GM04504 (cell line): ENCODE results near the gene RPS16.

Experiments
- DNase-seq: peaks from one replicate; pipeline ENCODE4 v3.0.0-alpha.2; 2012; ENCODE audit warnings: low read depth

The RPS16 gene

DNA sequence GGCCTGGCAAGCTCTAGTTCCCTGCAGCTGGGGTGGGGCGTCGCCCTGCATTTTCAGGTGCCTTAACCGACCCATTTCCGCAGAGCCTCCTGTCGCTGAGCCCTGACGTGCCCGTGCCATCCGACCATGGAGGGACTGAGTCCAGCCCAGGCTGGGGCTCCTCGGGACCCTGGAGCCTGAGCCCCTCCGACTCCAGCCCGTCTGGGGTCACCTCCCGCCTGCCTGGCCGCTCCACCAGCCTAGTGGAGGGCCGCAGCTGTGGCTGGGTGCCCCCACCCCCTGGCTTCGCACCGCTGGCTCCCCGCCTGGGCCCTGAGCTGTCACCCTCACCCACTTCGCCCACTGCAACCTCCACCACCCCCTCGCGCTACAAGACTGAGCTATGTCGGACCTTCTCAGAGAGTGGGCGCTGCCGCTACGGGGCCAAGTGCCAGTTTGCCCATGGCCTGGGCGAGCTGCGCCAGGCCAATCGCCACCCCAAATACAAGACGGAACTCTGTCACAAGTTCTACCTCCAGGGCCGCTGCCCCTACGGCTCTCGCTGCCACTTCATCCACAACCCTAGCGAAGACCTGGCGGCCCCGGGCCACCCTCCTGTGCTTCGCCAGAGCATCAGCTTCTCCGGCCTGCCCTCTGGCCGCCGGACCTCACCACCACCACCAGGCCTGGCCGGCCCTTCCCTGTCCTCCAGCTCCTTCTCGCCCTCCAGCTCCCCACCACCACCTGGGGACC is 27.9 kb downstream of the RPS16 start:
- DNase-seq = no peak

DNA sequence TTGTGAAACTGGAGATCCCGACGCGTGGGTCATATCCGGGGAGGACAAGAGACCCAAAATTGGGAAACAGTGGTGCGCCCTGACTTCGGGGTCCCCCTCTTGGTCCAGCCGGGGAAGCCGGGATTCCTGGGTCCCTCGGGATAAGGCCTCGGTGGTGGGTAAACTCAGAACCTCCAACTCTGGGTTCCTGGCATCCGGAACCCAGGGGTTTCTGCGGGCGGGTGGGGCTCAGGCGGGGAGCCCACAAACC is 28.4 kb downstream of the RPS16 start:
- no peak for DNase-seq

GRCh38 chr19:39406656-39407409 is 28.9 kb downstream of the RPS16 start, which contains the start of gene ZFP36:
TSS of gene ZFP36 (plus strand) at chr19:39406847. CDS start at chr19:39406905, 58 bp downstream.
- peak; percentile 76 for DNase-seq

DNA sequence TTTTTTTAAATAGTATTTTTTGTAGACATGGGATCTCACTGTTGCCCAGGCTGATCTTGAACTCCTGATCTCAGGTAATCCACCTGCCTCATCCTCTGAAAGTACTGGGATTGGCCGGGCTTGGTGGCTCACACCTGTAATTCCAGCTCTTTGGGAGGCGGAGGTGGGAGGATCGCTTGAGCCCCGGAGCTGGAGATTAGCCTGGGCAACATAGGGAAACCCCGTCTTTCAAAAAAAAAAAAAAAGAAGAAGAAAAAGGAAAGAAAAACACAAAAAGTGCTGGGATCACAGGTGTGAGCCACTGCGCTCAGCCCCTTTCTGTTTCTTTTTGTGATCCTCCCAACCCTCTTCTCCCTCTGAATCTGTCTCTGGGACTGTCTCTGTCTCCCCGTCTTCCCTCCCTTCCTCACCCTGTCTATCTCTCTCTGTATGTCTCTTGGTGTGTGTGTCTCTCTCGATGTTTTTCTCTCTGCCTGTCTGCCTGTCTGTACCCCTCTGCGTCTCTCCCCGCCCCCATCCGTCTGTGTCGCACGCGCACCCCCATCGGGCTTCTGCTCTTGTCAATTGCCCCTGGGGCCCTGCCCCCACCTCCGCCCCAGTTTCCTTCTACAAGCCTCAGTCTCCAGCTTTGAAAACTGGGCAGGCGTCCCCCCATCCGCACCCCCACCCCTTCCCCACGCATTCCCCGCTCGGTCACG is 29.6 kb downstream of the RPS16 start:
- no peak for DNase-seq

DNA sequence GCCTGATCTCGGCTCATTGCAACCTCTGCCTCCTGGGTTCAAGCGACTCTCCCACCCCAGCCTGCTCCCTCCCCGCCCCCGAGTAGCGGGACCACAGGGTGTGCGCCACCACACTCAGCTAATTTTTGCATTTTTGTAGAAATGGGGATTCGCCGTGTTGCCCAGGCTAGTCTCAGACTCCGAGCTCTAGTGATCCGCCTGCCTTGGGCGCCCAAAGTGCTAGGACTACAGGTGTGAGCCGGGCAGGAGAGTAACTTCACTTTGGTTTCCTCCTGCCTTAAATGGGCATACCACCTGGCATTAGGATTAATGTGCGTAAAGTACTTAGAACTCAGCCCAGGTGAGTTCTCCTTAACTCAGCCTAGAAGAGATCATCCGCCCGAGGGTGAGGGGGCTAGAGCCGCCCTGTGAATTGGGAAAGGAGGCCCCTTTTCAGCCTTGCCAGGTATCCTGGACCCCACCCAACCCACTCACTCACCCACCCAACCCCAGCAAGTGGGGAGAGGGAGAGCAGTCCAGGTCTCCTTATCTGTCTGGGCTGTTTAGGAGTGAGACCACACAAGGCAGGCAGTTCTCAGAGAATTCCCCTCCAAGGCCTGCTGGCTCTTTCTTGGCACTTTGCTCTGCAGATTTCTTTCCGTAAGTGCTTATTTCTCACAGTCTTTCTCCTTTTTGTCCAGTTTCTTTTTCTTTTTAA is 30.3 kb downstream of the RPS16 start:
- DNase-seq = no peak

DNA sequence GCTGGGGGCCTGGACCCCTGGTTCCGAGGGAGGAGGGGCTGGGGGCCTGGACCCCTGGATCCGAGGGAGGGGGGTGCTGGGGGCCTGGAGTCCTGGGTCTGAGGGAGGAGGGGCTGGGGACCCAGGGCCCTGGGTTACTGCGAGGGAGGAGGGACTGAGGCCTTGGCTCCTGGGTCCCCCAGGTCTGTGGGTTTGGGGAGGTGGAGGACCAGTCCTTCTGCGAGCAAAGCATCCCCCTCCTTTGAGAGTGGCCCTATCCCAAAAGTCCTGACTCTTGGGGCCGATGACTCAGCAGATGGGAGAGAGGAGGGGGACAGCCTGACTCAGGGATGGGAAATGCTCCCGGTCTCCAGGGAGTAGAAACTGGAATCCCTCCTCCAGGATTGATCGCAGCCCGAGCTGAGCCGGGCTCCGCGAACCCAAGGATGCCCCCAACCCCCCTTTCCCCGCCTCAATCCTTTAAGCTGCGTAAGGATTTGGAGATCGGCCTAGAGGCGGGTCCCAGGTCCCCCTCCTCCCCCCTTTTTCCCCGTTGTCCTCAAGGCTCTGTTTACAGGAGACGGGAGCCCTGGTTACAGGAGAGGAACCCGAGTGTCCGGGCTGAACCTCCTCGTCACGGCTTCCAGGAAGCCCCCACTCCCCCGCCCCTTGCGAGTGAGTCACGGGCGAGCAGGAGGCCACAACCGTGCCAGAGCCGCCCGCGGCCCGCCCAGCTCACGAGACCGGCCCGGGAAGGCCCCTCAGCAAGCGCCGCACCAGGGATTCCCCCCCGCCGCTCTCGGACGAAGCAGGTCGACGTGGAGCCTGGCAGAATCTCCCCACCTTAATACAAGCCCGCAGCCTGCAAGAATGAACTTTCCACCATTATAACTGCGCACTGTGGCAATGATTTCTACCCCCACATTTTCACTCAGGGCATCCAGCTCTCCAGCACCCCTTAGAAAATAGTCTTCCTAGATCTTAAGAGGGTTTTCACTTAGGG is 32.1 kb downstream of the RPS16 start:
- DNase-seq = peak; percentile 100

- peak; percentile 85 for DNase-seq
These were observed 33.1 kb downstream of the RPS16 start for GRCh38 chr19:39402346-39403300.

DNA sequence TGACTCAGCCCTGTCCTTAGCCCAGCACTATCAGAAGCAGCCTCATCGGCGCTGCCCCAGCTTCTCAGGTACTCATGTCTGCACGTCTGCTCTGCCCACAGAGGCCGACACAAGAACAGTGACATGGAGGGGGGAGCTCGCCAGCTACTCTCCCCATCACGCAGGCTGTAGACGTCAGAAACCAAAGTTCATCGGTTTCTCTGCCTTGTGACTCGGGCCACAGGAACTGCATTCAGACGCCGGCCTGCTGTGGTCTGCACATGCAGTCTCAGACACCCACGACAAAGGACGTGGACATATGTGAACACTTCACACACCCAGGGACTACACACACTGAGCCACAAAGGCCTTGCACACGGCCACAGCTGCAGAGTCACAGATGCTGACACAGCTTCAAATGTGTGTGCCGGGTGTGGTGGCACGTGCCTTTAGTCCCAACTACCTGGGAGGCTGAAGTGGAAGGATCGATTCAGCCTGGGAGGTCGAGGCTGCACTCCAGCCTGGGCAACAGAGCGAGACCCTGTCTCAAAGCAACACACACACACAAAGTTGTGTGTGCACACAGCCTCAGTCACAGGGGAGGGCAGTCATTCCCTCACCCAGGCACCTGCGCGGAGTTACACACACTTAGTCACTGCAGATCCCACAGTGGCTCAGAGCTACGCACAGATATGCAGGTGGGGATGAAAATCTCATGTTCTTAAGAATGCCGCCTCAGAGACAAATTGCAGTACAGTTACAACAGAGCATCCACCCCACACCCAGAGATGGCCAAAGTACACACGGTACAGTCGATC is 34.0 kb downstream of the RPS16 start:
- no peak for DNase-seq

- no peak for DNase-seq
These were observed 34.6 kb downstream of the RPS16 start for GRCh38 chr19:39401070-39401548.

DNA sequence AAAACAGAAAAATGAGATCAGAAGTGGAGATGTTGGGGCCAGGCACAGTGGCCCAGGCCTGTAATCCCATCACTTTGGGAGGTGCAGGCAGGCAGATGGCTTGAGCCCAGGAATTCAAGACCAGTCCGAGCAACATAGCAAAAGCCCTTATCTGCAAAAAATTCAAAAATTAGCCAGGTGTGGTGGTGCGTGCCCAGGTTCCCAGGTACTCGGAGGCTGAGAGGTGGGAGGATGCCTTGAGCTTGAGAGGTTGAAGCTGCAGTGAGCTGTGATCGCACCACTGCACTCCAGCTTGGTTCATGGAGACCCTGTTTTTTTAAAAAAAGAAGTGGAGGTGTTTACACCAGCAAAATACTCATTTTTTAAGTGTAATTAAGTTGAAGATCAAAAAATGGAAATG is 35.7 kb downstream of the RPS16 start:
- DNase-seq = no peak

GRCh38 chr19:39399668-39400050 is 36.1 kb downstream of the RPS16 start:
- DNase-seq = no peak

DNA sequence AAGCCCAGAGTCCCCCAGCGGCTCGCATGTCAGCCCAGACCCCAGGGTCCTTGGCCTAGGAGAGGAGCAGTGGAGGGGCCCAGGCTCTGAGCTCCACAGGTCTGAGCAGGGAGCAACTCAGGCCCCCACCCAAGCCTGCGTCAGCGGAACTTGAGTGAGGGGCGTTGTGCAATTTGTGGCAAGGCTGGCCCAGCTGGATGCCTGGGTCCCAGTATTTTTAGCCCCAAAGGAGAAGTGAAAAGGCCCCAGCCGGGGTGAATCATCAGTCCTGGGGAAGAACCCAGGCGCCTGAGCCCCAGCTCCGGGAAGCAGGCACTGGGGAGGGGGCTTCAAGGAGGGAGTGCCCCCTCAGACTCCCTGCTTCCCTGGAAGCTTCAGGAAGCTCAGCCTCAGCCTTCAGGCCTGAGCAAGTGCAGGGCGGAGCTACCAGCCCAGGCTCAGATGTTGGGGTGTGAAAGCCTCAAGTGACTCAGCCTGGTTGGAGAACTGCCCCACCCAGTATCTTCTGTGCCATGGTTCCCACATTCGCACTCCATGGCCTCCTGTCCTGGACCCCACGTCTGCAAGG is 37.4 kb downstream of the RPS16 start:
- DNase-seq = peak; percentile 82

DNA sequence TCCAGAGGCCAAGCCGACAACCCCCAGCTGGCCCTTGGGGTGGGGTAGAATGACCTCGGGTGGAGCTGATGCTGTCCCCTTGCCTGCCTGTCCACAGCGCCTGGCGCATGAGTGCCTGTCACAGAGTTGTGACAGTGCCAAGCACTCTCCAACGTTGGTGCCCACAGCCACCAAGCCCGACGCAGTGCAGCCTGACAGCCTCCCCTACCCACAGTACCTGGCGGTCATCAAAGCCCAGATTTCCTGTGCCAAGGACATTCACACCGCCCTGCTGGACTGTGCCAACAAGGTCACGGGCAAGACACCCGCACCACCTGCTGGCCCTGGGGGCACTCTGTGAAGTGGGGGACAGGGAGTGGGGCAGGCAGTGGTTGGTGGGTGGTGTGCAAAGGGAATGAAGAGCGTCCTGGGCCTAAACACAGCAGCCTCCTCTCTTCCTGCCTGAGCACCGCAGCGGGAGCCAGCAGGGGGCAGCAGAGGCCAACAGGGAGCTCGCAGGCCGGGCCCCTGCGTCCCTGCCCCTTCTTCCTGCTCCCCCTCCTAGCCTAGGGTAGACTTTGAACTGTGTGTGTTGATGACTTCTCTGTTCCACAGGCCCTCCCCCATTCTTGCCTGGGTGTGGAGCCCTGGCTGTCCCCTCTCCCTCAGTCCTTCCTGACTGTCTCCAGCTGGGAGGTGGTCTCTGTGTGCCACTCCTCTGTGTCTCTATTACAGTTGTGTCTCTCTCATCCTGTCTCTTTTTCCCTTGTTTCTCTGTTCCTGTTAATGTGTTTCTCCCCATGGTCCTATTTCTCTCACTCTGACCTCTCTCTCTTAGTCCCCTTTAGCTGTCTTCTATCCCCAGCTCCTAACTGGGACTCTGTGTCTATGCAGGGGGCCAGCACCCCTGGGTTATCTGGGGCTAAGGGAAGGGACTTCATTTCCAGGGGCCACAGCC is 38.1 kb downstream of the RPS16 start:
- no peak for DNase-seq

DNA sequence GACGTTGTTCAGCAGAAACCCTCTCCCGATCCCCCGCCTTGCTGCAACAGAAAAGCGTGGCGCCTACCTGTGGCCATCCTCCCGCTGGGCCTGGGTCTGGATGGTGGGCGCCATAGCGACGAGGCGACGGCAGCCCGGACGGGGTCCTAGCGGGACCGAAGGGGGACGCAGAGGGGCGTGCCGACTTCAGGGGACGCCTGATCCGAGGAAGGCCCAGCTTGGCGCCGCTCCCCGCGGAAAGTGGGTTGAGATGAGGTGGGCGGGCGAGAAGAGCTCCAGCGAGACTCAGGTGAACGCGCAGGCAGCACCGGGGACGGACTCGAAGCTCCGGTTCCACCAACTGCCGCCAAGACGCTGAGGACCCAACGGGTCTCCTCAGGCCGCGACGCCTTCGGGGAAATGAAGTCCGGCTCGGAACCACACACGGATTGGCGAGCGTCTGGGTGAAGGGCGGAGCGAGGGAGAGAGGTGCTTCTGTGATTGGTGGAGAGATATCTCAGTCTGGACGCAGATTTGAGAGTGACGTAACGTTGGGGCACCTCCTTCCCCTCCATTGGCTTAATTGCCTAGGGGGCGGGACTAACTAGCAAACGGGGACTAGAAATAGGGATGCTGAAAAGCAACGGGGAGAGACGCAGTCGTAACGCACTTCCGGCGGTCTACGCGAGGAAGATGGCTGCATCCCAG is 44.9 kb downstream of the RPS16 start, which contains the start of the genes MED29 and PAF1:
MED29 (plus strand) TSS at position 628 of the 687 bp plus-strand sequence; CDS start at position 673, 45 bp downstream.
PAF1 (minus strand) TSS at position 356 of the 687 bp plus-strand sequence; CDS start at position 114, 242 bp downstream.
- DNase-seq = peak; percentile 100

GRCh38 chr19:39390451-39390750 is 45.3 kb downstream of the RPS16 start:
- no peak for DNase-seq

DNA sequence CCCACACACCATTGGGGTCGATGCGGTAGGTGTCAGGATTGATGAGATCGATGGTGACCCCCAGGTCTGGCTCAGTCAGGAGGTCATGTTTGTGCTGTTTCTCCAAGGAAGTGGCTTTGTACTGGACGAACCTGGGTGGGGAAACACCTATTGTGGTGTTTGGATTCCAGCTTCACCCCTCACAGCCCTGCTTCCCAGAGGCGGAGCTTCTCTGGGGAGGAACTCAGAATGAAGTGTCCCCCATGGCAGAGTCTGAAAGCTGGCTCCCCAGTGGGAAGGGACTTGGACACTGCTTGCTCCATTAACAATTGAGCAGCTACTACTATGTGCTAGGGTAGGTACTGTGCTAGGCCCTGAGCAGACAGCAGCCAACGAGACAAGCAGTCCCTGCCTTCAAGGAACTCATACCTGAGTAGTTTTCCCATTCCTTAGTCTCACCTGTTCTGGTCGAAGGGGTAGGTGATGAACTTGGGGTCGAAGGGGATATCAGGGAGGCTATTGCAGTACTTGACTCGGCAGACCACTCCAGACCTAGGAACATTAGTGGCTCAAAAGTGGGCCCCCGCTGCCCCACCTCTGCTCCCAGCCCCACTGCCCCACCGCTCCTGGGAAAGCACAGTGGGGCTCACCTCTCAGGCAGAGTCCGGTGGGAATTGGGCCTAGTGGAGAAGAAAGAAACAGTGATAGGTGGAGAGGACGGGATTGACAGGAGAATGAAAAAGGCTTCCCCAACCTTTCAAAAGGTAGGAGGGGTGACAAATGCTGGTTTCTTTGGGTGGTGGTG is 45.9 kb downstream of the RPS16 start:
- no peak for DNase-seq
